Keratinocyte (primary cell): ENCODE measurements around the gene ARHGAP28. TPM values are rescaled to one million over a fixed set of nuclear protein-coding genes. Genes with fewer than 3 reads are reported as not detected.

Experiments
- DNase-seq: peaks from one replicate; pipeline ENCODE4 v3.0.0-alpha.2; 2011; ENCODE audit warnings: low read depth, missing footprints, low spot score
- FAIRE-seq: peaks from 2 replicates; lab custom pipeline; 2011; peaks lifted over from hg19 to GRCh38; lab: Jason Lieb, UNC
- H2AFZ ChIP-seq: 2 replicates; pipeline ENCODE4 v1.6.0; 2012; ENCODE audit warnings: low read length, control low read depth, inconsistent platforms; ENCODE audit not compliant: control insufficient read depth
- H3K27ac ChIP-seq: 2 replicates; pipeline ENCODE4 v1.5.1; 2011; ENCODE audit warnings: low read length; ENCODE audit not compliant: control insufficient read depth, insufficient read depth
- H3K27me3 ChIP-seq: 3 replicates; pipeline ENCODE4 v1.6.0; 2011; ENCODE audit warnings: low read length; ENCODE audit not compliant: control insufficient read depth, insufficient read depth; ENCODE audit errors: extremely low read depth
- H3K36me3 ChIP-seq, 2 experiments: 2 replicates in 1 of 2; 3 replicates in 1 of 2; pipeline ENCODE4 v1.5.1; 2011; ENCODE audit warnings: low read length in 2 of 2, mild to moderate bottlenecking in 1 of 2; ENCODE audit not compliant: control insufficient read depth in 2 of 2, insufficient read depth in 2 of 2; ENCODE audit errors: extremely low read depth in 1 of 2
- H3K4me1 ChIP-seq: 3 replicates; pipeline ENCODE4 v1.5.1; 2011; ENCODE audit warnings: low read length; ENCODE audit not compliant: control insufficient read depth, insufficient read depth; ENCODE audit errors: extremely low read depth
- H3K4me2 ChIP-seq: 3 replicates; pipeline ENCODE4 v1.6.0; 2011; ENCODE audit warnings: low read depth, low read length; ENCODE audit not compliant: control insufficient read depth, insufficient read depth; ENCODE audit errors: extremely low read depth
- H3K4me3 ChIP-seq, 3 experiments: fragments of 200-600 bp in 1 of 3; sonication (generic) in 1 of 3; 2 replicates in 2 of 3; 3 replicates in 1 of 3; pipeline ENCODE4 v1.5.1; 2011 to 2016; ENCODE audit warnings: low read length in 3 of 3, mild to moderate bottlenecking in 3 of 3, control low read depth in 2 of 3, inconsistent platforms in 1 of 3, low read depth in 1 of 3, mixed read lengths in 1 of 3, mixed run types in 1 of 3, moderate library complexity in 1 of 3; ENCODE audit not compliant: control insufficient read depth in 2 of 3, insufficient read depth in 2 of 3; ENCODE audit errors: extremely low read depth in 1 of 3
- H3K79me2 ChIP-seq: 2 replicates; pipeline ENCODE4 v1.6.0; 2012; ENCODE audit warnings: low read length; ENCODE audit not compliant: control insufficient read depth, insufficient read depth
- H3K9ac ChIP-seq: 3 replicates; pipeline ENCODE4 v1.6.0; 2011; ENCODE audit warnings: low read length; ENCODE audit not compliant: control insufficient read depth, insufficient read depth; ENCODE audit errors: extremely low read depth
- H3K9me1 ChIP-seq: 3 replicates; pipeline ENCODE4 v1.6.0; 2011; ENCODE audit warnings: low read length; ENCODE audit not compliant: control insufficient read depth, insufficient read depth; ENCODE audit errors: extremely low read depth
- H3K9me3 ChIP-seq: 2 replicates; pipeline ENCODE4 v1.5.1; 2012; ENCODE audit warnings: low read depth, low read length; ENCODE audit not compliant: control insufficient read depth
- H4K20me1 ChIP-seq: 3 replicates; pipeline ENCODE4 v1.6.0; 2011; ENCODE audit warnings: low read length; ENCODE audit not compliant: control insufficient read depth, insufficient read depth; ENCODE audit errors: extremely low read depth
- EZH2 ChIP-seq: IDR thresholded peaks from one replicate; pipeline ENCODE4 v1.6.1; 2012; ENCODE audit warnings: inconsistent platforms, mild to moderate bottlenecking, low read length, moderate library complexity
- dilution Hi-C: fragments of 300-500 bp; cut with MboI; formaldehyde crosslinking; loops from one replicate; pipeline ENCODE4 v1.7.0; 2020; ENCODE audit warnings: low sequenced_read_pairs; ENCODE audit not compliant: extremely low pct_ligation_motif_present
- polyA plus RNA-seq, 5 experiments: library from polyadenylated mRNA; depleted of rRNA in 3 of 5; stranded (reverse) in 3 of 5; stranded (forward) in 1 of 5; unstranded in 1 of 5; fragments of >200 nt; gene quantifications; 1 replicate in 1 of 5; 2 replicates in 3 of 5; 3 replicates in 1 of 5; pipeline versions ENCODE4 v1.2.1 to v1.2.3, GENCODE V29; 2011 to 2012; ENCODE audit warnings: missing spikeins in 2 of 5, low read depth in 1 of 5, low replicate concordance in 1 of 5
- TF ChIP-seq, protein P1 (sequence below), 3 experiments: IDR thresholded peaks in 1 of 3; conservative IDR thresholded peaks in 1 of 3; optimal IDR thresholded peaks in 1 of 3; 2 replicates in 2 of 3; 3 replicates in 1 of 3; pipeline versions ENCODE3 to v1.5.1; 2011; ENCODE audit warnings: low read length in 3 of 3, mild to moderate bottlenecking in 3 of 3, moderate library complexity in 2 of 3, control low read depth in 1 of 3, inconsistent platforms in 1 of 3; ENCODE audit not compliant: insufficient read depth in 2 of 3; ENCODE audit errors: extremely low read depth in 1 of 3

Gene ARHGAP28
- polyA plus RNA-seq, 1 donor (not counting 4 experiments of a cell fraction or from before 2014, with no cell fraction given), result 0.43 TPM

DNA sequence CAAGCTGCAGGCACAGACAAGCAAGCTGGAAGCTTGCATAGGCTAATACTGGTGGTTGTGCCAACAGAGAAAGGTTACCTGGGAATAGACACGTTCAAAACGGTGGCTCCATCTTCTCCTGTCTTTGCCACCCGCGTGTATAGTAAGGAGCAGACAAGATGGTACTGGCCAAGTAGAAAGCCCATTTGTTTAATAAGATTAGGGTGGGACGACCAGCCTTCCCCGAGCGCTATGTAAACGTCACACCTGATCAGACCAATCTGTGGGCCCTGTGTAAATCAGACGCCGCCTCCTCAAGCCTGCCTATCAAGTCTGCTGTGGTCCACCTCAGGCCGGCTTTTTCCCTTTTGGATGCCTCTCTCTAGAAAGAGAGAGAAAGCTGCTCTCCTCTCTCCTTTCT is 198.8 kb downstream of the ARHGAP28 start:
- Histone ChIP-seq H3K27me3 (peaks cover 4% of the 10 kb centered on the region), H3K79me2 (no peaks in the 10 kb centered on the region), H2AFZ (peak overlapping the region; percentile 51), H3K4me1 (no peaks in the 10 kb centered on the region), H3K9ac (no peak overlapping the region), H3K4me2 (no peak overlapping the region), H3K4me3 (no peak overlapping the region), H3K9me1 (no peaks in the 10 kb centered on the region), H3K27ac (no peak overlapping the region), H3K36me3 (no peaks in the 10 kb centered on the region), H4K20me1 (no peaks in the 10 kb centered on the region), H3K9me3 (no peaks in the 10 kb centered on the region)
- dilution Hi-C loops, result no loop called here
- no peak for FAIRE-seq
- DNase-seq, result no peak
- TF ChIP-seq, protein P1, sequence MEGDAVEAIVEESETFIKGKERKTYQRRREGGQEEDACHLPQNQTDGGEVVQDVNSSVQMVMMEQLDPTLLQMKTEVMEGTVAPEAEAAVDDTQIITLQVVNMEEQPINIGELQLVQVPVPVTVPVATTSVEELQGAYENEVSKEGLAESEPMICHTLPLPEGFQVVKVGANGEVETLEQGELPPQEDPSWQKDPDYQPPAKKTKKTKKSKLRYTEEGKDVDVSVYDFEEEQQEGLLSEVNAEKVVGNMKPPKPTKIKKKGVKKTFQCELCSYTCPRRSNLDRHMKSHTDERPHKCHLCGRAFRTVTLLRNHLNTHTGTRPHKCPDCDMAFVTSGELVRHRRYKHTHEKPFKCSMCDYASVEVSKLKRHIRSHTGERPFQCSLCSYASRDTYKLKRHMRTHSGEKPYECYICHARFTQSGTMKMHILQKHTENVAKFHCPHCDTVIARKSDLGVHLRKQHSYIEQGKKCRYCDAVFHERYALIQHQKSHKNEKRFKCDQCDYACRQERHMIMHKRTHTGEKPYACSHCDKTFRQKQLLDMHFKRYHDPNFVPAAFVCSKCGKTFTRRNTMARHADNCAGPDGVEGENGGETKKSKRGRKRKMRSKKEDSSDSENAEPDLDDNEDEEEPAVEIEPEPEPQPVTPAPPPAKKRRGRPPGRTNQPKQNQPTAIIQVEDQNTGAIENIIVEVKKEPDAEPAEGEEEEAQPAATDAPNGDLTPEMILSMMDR (optimal IDR thresholded peaks at IDR 0.05 in 1 of 3, IDR thresholded peaks at IDR 0.05 in 1 of 3, conservative IDR thresholded peaks at IDR 0.05 in 1 of 3; ENCODE audit: extremely low read depth in 1 of 3, insufficient read depth in 2 of 3, low read length in 3 of 3), result no peak
- TF ChIP-seq EZH2, result no peak

DNA sequence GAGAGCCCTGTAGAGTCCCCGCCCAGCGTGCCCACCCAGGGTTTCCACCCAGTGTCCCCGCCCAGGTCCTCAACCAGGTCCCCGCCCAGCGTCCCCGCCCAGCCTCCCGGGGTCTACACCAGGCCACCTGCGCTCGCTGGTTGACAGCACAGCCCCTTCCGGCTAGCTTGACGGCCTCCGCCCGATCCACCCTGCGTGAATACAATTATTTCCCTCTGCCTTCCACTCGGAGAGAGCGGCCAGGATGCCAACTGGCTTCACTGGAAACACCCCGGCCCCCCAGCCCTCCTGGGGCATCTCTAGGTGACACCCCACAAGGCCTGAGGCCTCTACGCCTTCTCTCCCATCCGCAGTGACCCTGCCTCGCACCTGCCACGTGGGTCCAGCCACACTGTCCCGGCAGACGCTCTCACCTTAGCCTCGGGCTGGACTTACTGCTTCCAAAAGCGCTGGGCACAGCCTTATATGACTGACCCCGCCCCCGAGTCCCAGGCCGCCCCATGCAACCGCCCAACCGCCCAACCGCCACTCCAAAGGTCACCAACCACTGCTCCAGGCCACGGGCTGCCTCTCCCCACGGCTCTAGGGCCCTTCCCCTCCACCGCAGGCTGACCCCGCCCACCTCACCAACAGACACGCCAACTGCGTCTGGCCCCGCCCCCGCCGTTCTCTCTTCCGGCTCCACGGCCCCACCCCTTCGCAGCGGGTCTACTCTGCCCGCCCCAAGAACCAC is 200.0 kb downstream of the ARHGAP28 start:
- Histone ChIP-seq H4K20me1 (no peaks in the 10 kb centered on the region), H3K4me2 (no peak overlapping the region), H3K27ac (no peak overlapping the region), H3K9me1 (no peaks in the 10 kb centered on the region), H3K9me3 (no peaks in the 10 kb centered on the region), H2AFZ (no peak overlapping the region), H3K79me2 (no peaks in the 10 kb centered on the region), H3K4me3 (no peak overlapping the region), H3K4me1 (no peaks in the 10 kb centered on the region), H3K36me3 (no peaks in the 10 kb centered on the region), H3K27me3 (peaks cover 4% of the 10 kb centered on the region), H3K9ac (no peak overlapping the region)
- TF ChIP-seq, protein P1 (optimal IDR thresholded peaks at IDR 0.05 in 1 of 3, IDR thresholded peaks at IDR 0.05 in 1 of 3, conservative IDR thresholded peaks at IDR 0.05 in 1 of 3; ENCODE audit: extremely low read depth in 1 of 3, insufficient read depth in 2 of 3, low read length in 3 of 3), result no peak
- TF ChIP-seq EZH2, result no peak
- DNase-seq (no peak), FAIRE-seq (no peak)
- dilution Hi-C loops, result no loop called here
